ENCODE measurements around the gene PROCR.

Gene PROCR

DNA sequence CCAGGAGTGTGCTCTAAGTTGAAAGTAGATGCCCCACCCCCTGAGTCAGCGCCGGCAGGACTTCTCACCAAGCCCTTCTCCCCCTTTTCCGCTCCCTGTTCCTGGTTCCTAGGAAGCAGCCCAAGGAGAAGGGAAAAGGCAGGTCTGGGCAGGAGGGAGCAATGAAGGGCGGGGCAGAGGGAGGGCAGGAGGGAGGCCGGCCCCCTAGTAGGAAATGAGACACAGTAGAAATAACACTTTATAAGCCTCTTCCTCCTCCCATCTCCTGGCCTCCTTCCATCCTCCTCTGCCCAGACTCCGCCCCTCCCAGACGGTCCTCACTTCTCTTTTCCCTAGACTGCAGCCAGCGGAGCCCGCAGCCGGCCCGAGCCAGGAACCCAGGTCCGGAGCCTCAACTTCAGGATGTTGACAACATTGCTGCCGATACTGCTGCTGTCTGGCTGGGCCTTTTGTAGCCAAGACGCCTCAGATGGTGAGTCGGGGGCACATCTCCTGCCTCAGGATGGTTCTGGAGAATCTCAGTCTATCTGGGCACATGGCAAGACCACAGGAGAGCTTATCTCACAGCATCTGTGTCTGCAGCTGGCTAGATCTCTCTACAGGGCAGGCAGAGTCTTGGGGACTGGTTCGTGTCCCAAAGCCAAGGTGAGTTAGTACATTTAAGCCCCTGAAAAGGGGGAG lies at the start of gene PROCR:
PROCR (plus strand) TSS at position 320 of the 681 bp plus-strand sequence; CDS start at position 403, 83 bp downstream.
- no peaks in the 10 kb centered on the region for H3K27me3 Mint-ChIP-seq
- H3K4me3 Mint-ChIP-seq, result peak within 1 kb of the TSS; percentile 68
- H3K36me3 Mint-ChIP-seq (ENCODE audit: low read depth), result no peaks in the 10 kb centered on the region
- peak within 1 kb of the TSS; percentile 3 for H3K27ac Mint-ChIP-seq
- ATAC-seq (peak; percentile 65), DNase-seq (peak; percentile 22)
- peaks cover 15% of the 10 kb centered on the region for H3K4me1 Mint-ChIP-seq
- no peaks in the 10 kb centered on the region for H3K9me3 Mint-ChIP-seq

DNA sequence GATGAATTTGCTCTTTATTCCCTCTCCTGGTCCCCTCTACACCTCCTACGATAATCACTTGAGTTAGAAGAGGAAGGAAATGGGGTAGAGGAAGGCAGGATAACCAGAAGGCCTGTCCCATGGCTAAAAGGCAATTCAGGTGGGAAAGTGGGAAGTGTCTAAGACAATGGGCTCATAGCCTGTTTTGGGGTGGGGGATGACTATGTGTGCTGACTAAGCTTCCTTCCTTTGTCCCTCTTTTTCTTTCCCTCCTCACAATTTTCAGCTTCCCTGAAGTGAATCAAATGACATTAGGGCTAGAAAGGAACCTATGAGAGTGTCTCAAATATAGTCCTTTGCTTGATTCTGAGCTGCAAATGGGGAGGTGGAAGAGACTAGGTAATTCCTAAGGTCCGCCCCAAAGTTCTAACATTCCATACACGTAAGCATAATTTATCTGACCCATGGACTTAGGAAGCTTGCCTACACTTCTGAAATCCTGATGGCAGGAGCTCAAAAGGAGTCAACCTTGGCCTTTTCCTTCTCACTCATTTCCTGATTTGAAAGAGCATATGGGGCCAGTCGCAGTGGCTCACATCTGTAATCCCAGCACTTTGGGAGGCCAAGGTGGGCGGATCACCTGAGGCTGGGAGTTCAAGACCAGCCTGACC lies 49.0 kb upstream of the PROCR start:
- no peak for DNase-seq
- Mint-ChIP-seq H3K4me1 (no peaks in the 10 kb centered on the region), H3K4me3 (no peak overlapping the region), H3K9me3 (no peaks in the 10 kb centered on the region), H3K27me3 (no peaks in the 10 kb centered on the region), H3K36me3 (ENCODE audit: low read depth) (peaks cover 35% of the 10 kb centered on the region), H3K27ac (no peak overlapping the region)
- ATAC-seq, result no peak

DNA sequence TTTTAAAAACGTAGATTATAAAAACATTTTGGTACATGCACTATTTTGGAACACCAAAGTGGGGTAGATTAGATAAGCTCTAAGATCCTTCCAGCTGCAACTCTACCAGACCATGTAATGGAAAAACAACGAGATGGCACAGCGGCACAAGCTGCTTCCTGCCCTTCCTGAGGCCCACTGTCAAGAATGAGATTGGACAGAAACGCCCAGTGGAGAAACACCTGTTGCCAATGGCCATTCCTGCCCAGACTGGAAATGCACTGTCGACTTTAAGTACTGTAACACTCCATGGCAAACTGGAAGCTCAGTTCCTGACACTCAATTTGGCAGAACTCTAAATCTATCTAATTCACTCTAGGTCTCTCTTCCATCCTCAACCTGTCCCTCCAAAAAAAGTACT lies 46.1 kb upstream of the PROCR start:
- Mint-ChIP-seq H3K27ac (no peak overlapping the region), H3K9me3 (no peaks in the 10 kb centered on the region), H3K27me3 (no peaks in the 10 kb centered on the region), H3K4me3 (no peak overlapping the region), H3K4me1 (peaks cover 3% of the 10 kb centered on the region), H3K36me3 (ENCODE audit: low read depth) (peaks cover 33% of the 10 kb centered on the region)
- no peak for DNase-seq
- ATAC-seq, result no peak

DNA sequence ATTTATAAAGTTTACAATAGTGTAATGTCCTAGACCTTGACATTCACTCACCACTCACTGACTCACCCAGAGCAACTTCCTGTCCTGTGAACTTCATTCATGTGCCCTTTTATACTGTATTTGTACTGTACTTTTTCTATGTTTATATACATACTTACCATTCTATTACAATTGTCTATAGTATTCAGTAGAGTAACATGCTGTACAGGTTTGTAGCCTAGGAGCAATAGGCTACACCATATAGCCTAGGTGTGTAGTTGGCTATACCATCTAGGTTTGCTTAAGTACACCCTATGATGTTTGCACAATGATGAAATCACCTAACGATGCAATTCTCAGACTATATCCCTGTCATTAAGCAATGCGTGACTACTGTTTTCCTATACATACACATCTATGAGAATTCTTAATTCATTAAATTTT lies 42.2 kb upstream of the PROCR start:
- H3K27me3 Mint-ChIP-seq, result no peaks in the 10 kb centered on the region
- DNase-seq, result no peak
- H3K27ac Mint-ChIP-seq, result peak overlapping the region; percentile 39
- H3K4me1 Mint-ChIP-seq, result peaks cover 3% of the 10 kb centered on the region
- H3K36me3 Mint-ChIP-seq (ENCODE audit: low read depth), result peaks cover 40% of the 10 kb centered on the region
- H3K9me3 Mint-ChIP-seq, result no peaks in the 10 kb centered on the region
- ATAC-seq, result peak; percentile 66
- no peak overlapping the region for H3K4me3 Mint-ChIP-seq

DNA sequence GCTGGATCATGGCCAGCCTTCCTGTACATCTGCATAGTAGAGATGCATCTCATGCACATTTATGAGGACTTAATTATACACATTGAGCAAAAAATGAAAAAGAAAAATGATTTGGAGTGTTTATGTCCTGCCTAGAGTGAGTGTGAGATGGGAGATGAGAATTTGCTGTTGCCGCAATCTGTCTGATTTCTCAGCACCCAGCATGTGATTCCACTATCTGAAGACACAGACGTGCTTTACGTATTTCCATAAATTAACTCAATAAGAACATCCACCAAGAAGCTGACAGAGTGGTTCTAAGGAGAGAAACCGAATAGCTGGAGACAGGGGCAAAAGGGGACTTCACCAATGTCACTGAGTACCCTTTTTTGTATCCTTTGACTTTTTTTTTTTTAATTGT lies 39.9 kb upstream of the PROCR start:
- Mint-ChIP-seq H3K9me3 (no peaks in the 10 kb centered on the region), H3K27me3 (no peaks in the 10 kb centered on the region), H3K27ac (no peak overlapping the region), H3K4me1 (peaks cover 3% of the 10 kb centered on the region), H3K4me3 (no peak overlapping the region), H3K36me3 (ENCODE audit: low read depth) (peaks cover 29% of the 10 kb centered on the region)
- DNase-seq, result no peak
- ATAC-seq, result no peak

DNA sequence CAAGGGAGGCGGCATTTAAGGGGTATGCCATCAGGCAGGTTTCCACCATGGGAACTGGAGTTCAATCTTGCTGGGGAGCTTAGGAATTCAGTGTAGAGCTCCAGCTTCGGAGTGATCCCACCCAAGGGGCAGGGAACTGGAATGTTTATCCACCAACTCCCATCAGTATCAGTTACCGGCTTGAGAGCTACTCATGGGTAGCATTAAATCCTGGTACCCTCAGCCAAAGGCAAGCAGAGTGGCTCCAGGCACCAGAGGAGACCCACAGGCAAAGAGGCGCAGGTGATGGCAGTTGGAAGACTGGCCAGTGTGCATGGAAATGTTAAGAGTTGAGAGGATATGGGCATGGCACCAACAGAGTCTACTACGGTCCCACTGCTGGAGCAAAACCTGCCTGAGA lies 38.8 kb upstream of the PROCR start:
- no peak overlapping the region for H3K4me3 Mint-ChIP-seq
- H3K27me3 Mint-ChIP-seq, result no peaks in the 10 kb centered on the region
- no peak for DNase-seq
- H3K27ac Mint-ChIP-seq, result no peak overlapping the region
- H3K4me1 Mint-ChIP-seq, result peaks cover 3% of the 10 kb centered on the region
- peaks cover 31% of the 10 kb centered on the region for H3K36me3 Mint-ChIP-seq (ENCODE audit: low read depth)
- no peak for ATAC-seq
- H3K9me3 Mint-ChIP-seq, result no peaks in the 10 kb centered on the region

DNA sequence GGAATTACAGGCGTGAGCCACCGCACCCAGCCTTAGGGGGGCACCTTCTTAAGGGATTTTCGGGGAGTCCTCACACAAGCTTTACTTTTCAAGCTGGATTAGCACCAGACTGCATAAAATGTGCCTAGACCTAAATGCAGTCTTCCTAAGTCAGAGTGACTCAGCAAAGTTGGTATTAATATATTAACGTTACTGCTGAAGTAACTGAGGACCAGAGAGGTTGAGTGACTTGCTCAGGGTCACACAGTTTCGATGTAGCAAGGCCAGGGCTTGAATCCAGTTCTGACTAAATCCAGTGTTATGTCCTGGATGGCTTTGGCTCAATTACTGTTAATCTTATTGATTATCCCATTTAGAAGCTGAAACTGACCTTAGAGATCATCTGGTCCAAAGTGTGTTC lies 38.1 kb upstream of the PROCR start:
- no peak for ATAC-seq
- Mint-ChIP-seq H3K36me3 (ENCODE audit: low read depth) (peaks cover 31% of the 10 kb centered on the region), H3K27me3 (no peaks in the 10 kb centered on the region), H3K4me3 (no peak overlapping the region), H3K9me3 (no peaks in the 10 kb centered on the region), H3K4me1 (peaks cover 3% of the 10 kb centered on the region), H3K27ac (no peak overlapping the region)
- DNase-seq, result no peak

DNA sequence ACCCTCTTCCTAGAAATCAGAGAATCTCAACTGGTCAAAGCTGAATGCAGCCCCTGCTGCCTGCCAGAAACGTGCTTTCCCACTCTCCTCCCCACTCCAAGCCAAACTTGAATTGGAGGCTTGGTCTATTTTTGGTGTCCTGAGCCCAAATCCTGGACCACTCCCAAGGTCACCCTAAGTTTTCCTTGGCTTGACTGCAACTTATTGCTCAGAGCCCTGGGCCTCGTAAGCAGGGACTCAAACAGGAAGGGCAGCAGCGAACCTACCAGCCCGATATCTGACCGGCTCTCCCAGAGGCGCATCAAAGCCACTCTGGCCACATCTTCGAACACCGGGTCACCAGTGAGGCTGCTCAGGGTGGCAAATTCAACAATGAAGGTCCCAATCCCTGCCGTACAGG lies 37.4 kb upstream of the PROCR start:
- peaks cover 2% of the 10 kb centered on the region for H3K4me1 Mint-ChIP-seq
- H3K9me3 Mint-ChIP-seq, result no peaks in the 10 kb centered on the region
- H3K27me3 Mint-ChIP-seq, result no peaks in the 10 kb centered on the region
- no peak overlapping the region for H3K4me3 Mint-ChIP-seq
- H3K36me3 Mint-ChIP-seq (ENCODE audit: low read depth), result peaks cover 33% of the 10 kb centered on the region
- ATAC-seq (no peak), DNase-seq (no peak)
- H3K27ac Mint-ChIP-seq, result no peak overlapping the region

DNA sequence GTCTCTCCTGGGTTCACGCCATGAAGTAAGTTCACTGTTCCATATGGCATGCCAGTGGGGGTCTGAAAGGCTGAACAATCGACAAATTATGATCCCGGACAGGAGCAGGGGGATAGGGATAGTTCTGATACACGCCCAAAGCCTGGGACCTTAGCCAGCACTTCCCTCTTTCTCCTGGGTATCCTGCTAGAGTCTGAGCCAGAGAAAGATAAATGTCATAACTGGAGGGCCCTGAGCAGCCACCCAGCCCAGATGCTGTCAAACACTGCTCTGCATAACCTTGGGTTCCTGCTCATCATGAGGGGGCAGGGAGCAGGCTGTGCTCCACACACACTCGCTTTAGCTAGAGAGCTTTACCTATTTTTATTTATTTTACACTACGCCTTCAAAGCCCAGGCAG lies 37.0 kb upstream of the PROCR start:
- no peak overlapping the region for H3K27ac Mint-ChIP-seq
- no peak overlapping the region for H3K4me3 Mint-ChIP-seq
- DNase-seq (no peak), ATAC-seq (no peak)
- H3K36me3 Mint-ChIP-seq (ENCODE audit: low read depth), result peaks cover 31% of the 10 kb centered on the region
- H3K9me3 Mint-ChIP-seq, result no peaks in the 10 kb centered on the region
- H3K4me1 Mint-ChIP-seq, result no peaks in the 10 kb centered on the region
- no peaks in the 10 kb centered on the region for H3K27me3 Mint-ChIP-seq

DNA sequence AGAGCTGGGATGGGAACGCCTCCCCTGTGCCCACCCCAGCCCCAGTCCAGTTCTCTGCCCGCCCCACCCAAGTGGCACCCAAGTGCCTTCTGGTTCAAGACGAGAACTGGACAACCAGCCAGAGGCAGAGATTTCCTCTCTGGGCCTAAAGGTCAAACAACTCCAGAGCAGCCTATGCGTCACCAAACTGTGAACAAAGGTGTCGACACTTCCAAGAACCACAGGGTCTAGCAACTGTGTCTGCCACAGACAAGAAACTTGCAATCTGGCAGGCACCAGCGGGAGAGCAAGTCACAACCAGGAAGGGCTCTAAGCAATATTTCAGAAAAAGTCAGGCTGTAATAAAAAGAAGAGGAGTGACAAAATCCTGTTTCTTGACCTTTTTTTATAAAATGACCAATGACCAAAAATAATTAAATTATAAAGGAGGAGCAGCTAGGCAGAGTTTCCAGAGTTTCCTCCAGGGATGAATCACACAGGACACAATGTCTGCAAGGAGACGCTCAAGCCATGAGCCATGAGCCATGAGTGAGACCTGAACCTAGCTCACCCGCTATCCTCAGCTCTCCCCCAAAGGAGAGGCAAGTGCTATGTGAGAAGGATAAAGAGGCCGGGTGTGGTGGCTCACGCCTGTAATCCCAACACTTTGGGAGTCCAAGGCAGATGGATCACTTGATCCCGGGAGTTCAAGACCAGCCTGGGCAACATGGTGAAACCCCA lies 35.8 kb upstream of the PROCR start:
- H3K4me3 Mint-ChIP-seq, result no peak overlapping the region

DNA sequence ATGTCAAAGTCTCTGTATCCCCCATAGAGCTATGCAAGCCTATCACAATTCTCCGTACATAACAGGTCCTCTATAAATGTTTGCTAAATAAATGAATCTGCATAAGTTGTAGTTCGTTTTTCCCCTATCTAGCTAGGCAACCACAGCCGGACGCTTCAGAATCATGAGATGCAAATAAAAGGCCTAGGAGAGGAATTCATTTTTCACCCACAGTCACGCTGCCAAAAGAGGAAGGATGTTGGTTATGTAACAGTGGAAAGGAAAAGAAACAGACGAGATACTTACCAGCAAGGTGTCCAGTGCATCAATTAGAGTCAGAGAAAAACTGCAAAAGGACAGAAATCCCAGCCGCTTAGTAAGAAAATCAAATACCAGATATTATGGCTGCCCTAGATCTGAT lies 27.2 kb upstream of the PROCR start:
- peaks cover 28% of the 10 kb centered on the region for H3K4me1 Mint-ChIP-seq
- no peak overlapping the region for H3K4me3 Mint-ChIP-seq
- DNase-seq, result no peak
- ATAC-seq, result no peak
- H3K27ac Mint-ChIP-seq, result no peak overlapping the region
- H3K27me3 Mint-ChIP-seq, result no peaks in the 10 kb centered on the region
- no peaks in the 10 kb centered on the region for H3K9me3 Mint-ChIP-seq
- peaks cover 21% of the 10 kb centered on the region for H3K36me3 Mint-ChIP-seq (ENCODE audit: low read depth)

More for the DNA sequence above, 35.8 kb upstream of the PROCR start:
- DNase-seq (no peak), ATAC-seq (no peak)
- Mint-ChIP-seq H3K9me3 (no peaks in the 10 kb centered on the region), H3K27me3 (no peaks in the 10 kb centered on the region), H3K36me3 (ENCODE audit: low read depth) (peaks cover 28% of the 10 kb centered on the region), H3K4me1 (no peaks in the 10 kb centered on the region), H3K27ac (no peak overlapping the region)

DNA sequence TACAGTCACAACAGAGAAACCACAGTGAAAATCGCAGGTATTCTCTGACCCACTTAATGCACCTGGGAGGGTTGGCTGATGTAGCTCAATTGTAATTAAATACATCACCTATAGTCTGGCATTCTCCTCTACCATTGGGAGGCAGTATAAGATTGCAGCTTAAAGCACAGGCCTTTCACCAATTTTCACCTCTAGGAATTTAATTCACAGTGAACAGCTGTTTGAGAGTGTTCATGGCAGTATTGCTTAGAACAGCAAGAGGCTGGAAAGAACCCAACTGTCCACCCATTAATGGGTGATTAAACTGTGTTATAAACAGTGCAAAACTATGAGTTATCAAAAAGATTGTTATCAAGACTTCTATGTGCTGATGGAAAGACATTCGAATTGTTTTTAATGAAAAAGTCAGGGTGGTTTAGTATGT lies 26.7 kb upstream of the PROCR start:
- Mint-ChIP-seq H3K27ac (no peak overlapping the region), H3K9me3 (no peaks in the 10 kb centered on the region), H3K4me3 (peak overlapping the region; percentile 2), H3K27me3 (no peaks in the 10 kb centered on the region), H3K36me3 (ENCODE audit: low read depth) (peaks cover 21% of the 10 kb centered on the region), H3K4me1 (peaks cover 28% of the 10 kb centered on the region)
- ATAC-seq (peak; percentile 47), DNase-seq (no peak)

DNA sequence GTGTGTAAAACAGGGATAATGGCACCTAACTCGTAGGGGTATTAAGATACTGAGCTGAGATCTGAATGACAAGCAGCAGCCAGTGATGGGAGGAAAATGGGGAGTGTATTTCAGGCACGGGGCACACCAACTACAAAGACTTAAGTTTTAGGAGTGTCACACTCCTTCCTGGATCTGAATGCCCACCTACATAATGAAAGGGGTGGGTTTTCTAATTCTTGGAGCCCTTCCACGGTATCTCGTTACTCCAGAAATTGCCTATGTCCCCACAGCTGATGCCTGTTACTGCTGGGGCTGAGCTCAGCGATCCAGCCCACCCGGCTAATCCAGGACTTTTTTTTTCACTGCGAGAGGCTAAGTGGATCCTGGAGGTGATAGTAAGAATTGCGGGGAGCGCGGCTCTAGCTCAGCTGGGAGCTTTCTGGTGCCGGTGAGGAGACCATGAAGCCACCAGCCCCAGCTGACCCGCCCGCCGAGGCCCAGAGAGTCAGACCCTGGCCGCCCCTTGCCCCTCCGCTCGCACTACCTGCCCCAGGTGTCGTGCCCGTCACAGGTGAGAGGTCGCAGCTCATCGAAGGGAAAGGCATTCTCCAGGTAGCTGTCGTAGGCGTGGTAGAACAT lies 25.5 kb upstream of the PROCR start:
- peak; percentile 22 for DNase-seq
- H3K27me3 Mint-ChIP-seq, result no peaks in the 10 kb centered on the region
- H3K27ac Mint-ChIP-seq, result peak overlapping the region; percentile 96

DNA sequence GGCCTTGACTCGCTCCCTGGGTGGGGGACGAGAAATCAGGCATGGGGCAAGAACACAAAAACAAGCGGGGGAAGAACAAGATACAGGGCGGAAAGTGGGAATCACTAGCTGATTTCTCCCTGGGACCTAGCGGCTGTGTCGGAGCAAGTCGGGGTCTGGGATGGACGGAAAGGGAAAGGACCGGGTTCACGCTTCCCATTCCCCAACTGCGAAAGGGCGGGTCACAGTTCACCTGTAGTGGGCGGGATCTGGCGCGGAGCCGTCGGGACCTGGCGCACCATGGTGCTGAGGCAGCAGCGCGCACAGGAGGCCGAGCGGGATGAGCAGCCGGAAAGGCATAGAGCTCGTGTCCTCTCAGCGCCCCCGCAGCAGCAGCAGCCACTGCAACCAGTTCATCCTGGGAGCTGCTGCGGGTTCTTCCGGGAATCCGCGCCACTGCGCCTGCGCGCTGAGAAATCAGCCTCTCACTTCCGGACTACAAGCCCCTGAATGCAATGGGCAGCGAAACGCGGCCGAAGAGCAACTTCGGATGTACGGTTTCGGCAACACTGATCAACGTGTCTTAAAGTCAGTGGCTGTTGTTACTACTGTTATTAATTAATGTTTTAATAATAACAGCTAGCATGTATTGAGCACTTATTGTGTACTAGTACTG lies 24.8 kb upstream of the PROCR start, which contains the start of gene EDEM2:
EDEM2 (minus strand) TSS at position 417 of the 655 bp plus-strand sequence; CDS start at position 339, 78 bp downstream.
- DNase-seq (peak; percentile 95), ATAC-seq (peak; percentile 89)
- peaks cover 25% of the 10 kb centered on the region for H3K4me1 Mint-ChIP-seq
- H3K36me3 Mint-ChIP-seq (ENCODE audit: low read depth), result peaks cover 13% of the 10 kb centered on the region
- H3K9me3 Mint-ChIP-seq, result no peaks in the 10 kb centered on the region
- no peaks in the 10 kb centered on the region for H3K27me3 Mint-ChIP-seq
- peak within 1 kb of the TSS; percentile 98 for H3K4me3 Mint-ChIP-seq
- peak within 1 kb of the TSS; percentile 96 for H3K27ac Mint-ChIP-seq

More for the DNA sequence above, 25.5 kb upstream of the PROCR start:
- peaks cover 28% of the 10 kb centered on the region for H3K4me1 Mint-ChIP-seq
- no peaks in the 10 kb centered on the region for H3K9me3 Mint-ChIP-seq
- peaks cover 18% of the 10 kb centered on the region for H3K36me3 Mint-ChIP-seq (ENCODE audit: low read depth)
- H3K4me3 Mint-ChIP-seq, result peak overlapping the region; percentile 98
- ATAC-seq, result no peak
